Glutamatergic neuron (in vitro differentiated cells): ENCODE data around the gene PLA2G2E. TPM values are rescaled to one million over a fixed set of nuclear protein-coding genes. Genes with fewer than 3 reads are reported as not detected.

Experiments
- DNase-seq: peaks from one replicate; pipeline ENCODE4 v3.0.0; 2022
- H3K27ac Mint-ChIP-seq: one replicate; pipeline ENCODE4 v1.8.0; 2020; ENCODE audit warnings: mild to moderate bottlenecking, mixed read lengths, inconsistent platforms; ENCODE audit not compliant: unreplicated experiment
- H3K27me3 Mint-ChIP-seq: one replicate; pipeline ENCODE4 v1.8.0; 2020; ENCODE audit warnings: mild to moderate bottlenecking, moderate library complexity, mixed read lengths, inconsistent platforms; ENCODE audit not compliant: unreplicated experiment
- H3K36me3 Mint-ChIP-seq: one replicate; pipeline ENCODE4 v1.8.0; 2020; ENCODE audit warnings: mild to moderate bottlenecking, mixed read lengths, inconsistent platforms; ENCODE audit not compliant: unreplicated experiment
- H3K4me1 Mint-ChIP-seq: one replicate; pipeline ENCODE4 v1.8.0; 2020; ENCODE audit warnings: mild to moderate bottlenecking, low read depth, mixed read lengths, inconsistent platforms; ENCODE audit not compliant: unreplicated experiment
- H3K4me3 Mint-ChIP-seq: one replicate; pipeline ENCODE4 v1.8.0; 2020; ENCODE audit warnings: mild to moderate bottlenecking, mixed read lengths, inconsistent platforms; ENCODE audit not compliant: unreplicated experiment
- H3K9me3 Mint-ChIP-seq: one replicate; pipeline ENCODE4 v1.8.0; 2020; ENCODE audit warnings: mild to moderate bottlenecking, moderate library complexity, mixed read lengths, inconsistent platforms; ENCODE audit not compliant: unreplicated experiment
- CTCF ChIP-seq: fragments of 200-600 bp; sonication (generic); IDR thresholded peaks from one replicate; pipeline ENCODE4 v1.5.0; 2021; ENCODE audit not compliant: partially characterized antibody, unreplicated experiment
- total RNA-seq: library from RNA; stranded (reverse); fragmentation: NEBNext Ultra II Directional; extraction: Animal tissue kit (Norgen Biotek cat#: 25700); gene quantifications from one replicate; pipeline ENCODE4 v1.2.1, GENCODE V29; 2021; ENCODE audit not compliant: unreplicated experiment

Gene PLA2G2E
- total RNA-seq, 1 donor from 2014 or later, result not detected

GRCh38 chr1:19964542-19964941 lies 41.1 kb upstream of the PLA2G2E start:
- Mint-ChIP-seq H3K27me3 (peaks cover 2% of the 10 kb centered on the region), H3K4me1 (peaks cover 2% of the 10 kb centered on the region)

GRCh38 chr1:19963636-19964035 lies 40.2 kb upstream of the PLA2G2E start:
- H3K9me3 Mint-ChIP-seq, result peaks cover 9% of the 10 kb centered on the region
- no peak for TF ChIP-seq CTCF
- H3K4me1 Mint-ChIP-seq, result peaks cover 2% of the 10 kb centered on the region
- peaks cover 2% of the 10 kb centered on the region for H3K27me3 Mint-ChIP-seq
- H3K27ac Mint-ChIP-seq, result no peak overlapping the region
- no peak for DNase-seq
- no peak overlapping the region for H3K4me3 Mint-ChIP-seq
- peaks cover 25% of the 10 kb centered on the region for H3K36me3 Mint-ChIP-seq

More at GRCh38 chr1:19964542-19964941, 41.1 kb upstream of the PLA2G2E start:
- Mint-ChIP-seq H3K27ac (no peak overlapping the region), H3K9me3 (peaks cover 7% of the 10 kb centered on the region), H3K36me3 (peaks cover 25% of the 10 kb centered on the region), H3K4me3 (no peak overlapping the region)
- DNase-seq, result no peak
- no peak for TF ChIP-seq CTCF

GRCh38 chr1:19960591-19960990 lies 37.2 kb upstream of the PLA2G2E start:
- no peak overlapping the region for H3K27ac Mint-ChIP-seq
- H3K4me3 Mint-ChIP-seq, result no peak overlapping the region
- H3K4me1 Mint-ChIP-seq, result no peaks in the 10 kb centered on the region
- H3K9me3 Mint-ChIP-seq, result peaks cover 8% of the 10 kb centered on the region
- H3K36me3 Mint-ChIP-seq, result peaks cover 24% of the 10 kb centered on the region
- no peak for TF ChIP-seq CTCF
- H3K27me3 Mint-ChIP-seq, result peaks cover 2% of the 10 kb centered on the region
- no peak for DNase-seq

- no peak overlapping the region for H3K4me3 Mint-ChIP-seq
- no peak for TF ChIP-seq CTCF
- H3K36me3 Mint-ChIP-seq, result peaks cover 23% of the 10 kb centered on the region
- no peak overlapping the region for H3K27ac Mint-ChIP-seq
- H3K9me3 Mint-ChIP-seq, result peaks cover 6% of the 10 kb centered on the region
- no peaks in the 10 kb centered on the region for H3K27me3 Mint-ChIP-seq
- no peak for DNase-seq
- H3K4me1 Mint-ChIP-seq, result no peaks in the 10 kb centered on the region
Observed at GRCh38 chr1:19957779-19958178, 34.4 kb upstream of the PLA2G2E start.

- Mint-ChIP-seq H3K4me1 (no peaks in the 10 kb centered on the region), H3K36me3 (peaks cover 15% of the 10 kb centered on the region), H3K4me3 (no peak overlapping the region), H3K9me3 (peaks cover 6% of the 10 kb centered on the region), H3K27ac (no peak overlapping the region), H3K27me3 (no peaks in the 10 kb centered on the region)
- DNase-seq, result no peak
- no peak for TF ChIP-seq CTCF
Observed at GRCh38 chr1:19955534-19956170, 32.2 kb upstream of the PLA2G2E start.
